ENCODE measurements around the gene MTG2. TPM values are rescaled to one million over a fixed set of nuclear protein-coding genes. Genes with fewer than 3 reads are reported as not detected.

The MTG2 gene
- total and polyA plus RNA-seq, 2 of the 13 experiments (the other 11 are each of a cell fraction or from before 2014, with no cell fraction given), result 20.4 to 37.8 TPM

- peak; percentile 87 for TF ChIP-seq ZNF574 (CRISPR knock-in tag; IDR thresholded peaks at IDR 0.05)
- no peak for TF ChIP-seq SRF (IDR thresholded peaks at IDR 0.05; ENCODE audit: low read depth, low read length)
- TF ChIP-seq MAX (IDR thresholded peaks at IDR 0.05), result peak; percentile 80
- no peak for TF ChIP-seq ZNF432 (CRISPR knock-in tag; IDR thresholded peaks at IDR 0.05; ENCODE audit: borderline replicate concordance)
- no peak for TF ChIP-seq ZFAT (CRISPR knock-in tag; conservative IDR thresholded peaks at IDR 0.05)
- 0 out of 2 replicates have a peak, but pooled peaks have one; percentile 71 for TF ChIP-seq NFKBIZ (CRISPR knock-in tag; IDR thresholded peaks at IDR 0.05)
- TF ChIP-seq ZNF816 (CRISPR knock-in tag; IDR thresholded peaks at IDR 0.05; ENCODE audit: borderline replicate concordance), result no peak
- 0 out of 2 replicates have a peak, but pooled peaks have one; percentile 16 for TF ChIP-seq ZBTB43 (CRISPR knock-in tag; conservative IDR thresholded peaks at IDR 0.05)
- TF ChIP-seq ZNF879 (CRISPR knock-in tag; IDR thresholded peaks at IDR 0.05), result no peak
- TF ChIP-seq ZBTB49 (CRISPR knock-in tag; IDR thresholded peaks at IDR 0.05; ENCODE audit: borderline replicate concordance), result no peak
- peak; percentile 51 for TF ChIP-seq ELF1 (CRISPR knock-in tag; IDR thresholded peaks at IDR 0.05)
- TF ChIP-seq HMG20A (CRISPR knock-in tag; IDR thresholded peaks at IDR 0.05; ENCODE audit: borderline replicate concordance), result no peak
- no peak for TF ChIP-seq ZNF225 (CRISPR knock-in tag; IDR thresholded peaks at IDR 0.05)
- no peak for TF ChIP-seq NRL (CRISPR knock-in tag; IDR thresholded peaks at IDR 0.05; ENCODE audit: borderline replicate concordance)
- peak; percentile 96 for TF ChIP-seq ZNF784 (CRISPR knock-in tag; IDR thresholded peaks at IDR 0.05; ENCODE audit: borderline replicate concordance)
- TF ChIP-seq ZNF737 (CRISPR knock-in tag; IDR thresholded peaks at IDR 0.05; ENCODE audit: borderline replicate concordance), result no peak; the same call in 1 of the 2 replicates
- TF ChIP-seq ZNF101 (CRISPR knock-in tag; IDR thresholded peaks at IDR 0.05; ENCODE audit: borderline replicate concordance, low read depth), result no peak
- peak; percentile 86 for TF ChIP-seq SP4 (CRISPR knock-in tag; IDR thresholded peaks at IDR 0.05)
- TF ChIP-seq NR2F2 (IDR thresholded peaks at IDR 0.05; ENCODE audit: borderline replicate concordance, low read depth), result no peak; the same call in 1 of the 2 replicates
- TF ChIP-seq ZNF543 (CRISPR knock-in tag; IDR thresholded peaks at IDR 0.05), result peak; percentile 76
- no peak; the same call in 1 of the 2 replicates for TF ChIP-seq DRAP1 (CRISPR knock-in tag; IDR thresholded peaks at IDR 0.05)
Measured at GRCh38 chr20:62143081-62143956, 39.5 kb upstream of the MTG2 start, which contains the start of the genes PSMA7 and SS18L1 (continued).

Data from HepG2 (cell line).